ENCODE measurements around the gene HINT2.

HINT2 gene

DNA sequence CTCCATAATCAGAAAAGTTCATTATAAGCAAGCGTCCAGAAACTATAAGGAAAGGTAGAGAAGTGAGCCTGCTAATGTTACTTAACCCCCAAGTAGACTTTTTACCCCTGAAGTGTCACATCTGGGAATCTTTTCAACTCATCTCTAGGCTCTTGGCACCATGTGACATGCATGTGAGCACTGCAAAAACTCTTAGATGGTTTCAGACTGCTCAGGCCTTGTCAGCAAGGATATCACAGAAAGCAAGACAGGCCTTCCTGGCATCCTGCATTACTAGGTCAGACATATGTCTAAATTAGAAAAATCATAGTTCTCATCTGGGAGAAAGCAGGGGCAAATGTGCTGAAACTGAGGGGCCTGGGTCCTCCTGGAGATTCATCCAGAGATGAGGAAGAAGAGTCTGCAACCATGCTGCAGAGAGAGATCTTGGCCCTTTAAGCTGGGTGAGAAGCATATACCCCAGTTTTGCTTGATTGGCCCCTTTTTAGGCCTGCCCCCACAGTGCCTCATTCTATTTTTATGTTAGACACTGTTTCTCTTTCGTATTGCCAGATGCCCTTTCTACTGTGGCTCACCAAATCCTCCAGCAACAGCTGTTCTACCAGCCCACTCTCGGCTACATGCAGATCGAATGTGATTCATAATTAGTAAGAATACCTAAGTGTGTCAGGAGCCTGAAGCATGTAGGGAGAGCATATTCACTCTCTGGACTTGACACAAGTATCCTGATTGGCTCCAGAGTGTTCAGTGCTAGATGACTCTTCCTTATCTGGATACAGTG is 33.1 kb upstream of the HINT2 start:
- Mint-ChIP-seq H3K27ac (peak overlapping the region; percentile 91), H3K36me3 (peaks cover 0 to 4% of the 10 kb centered on the region in 2 donors), H3K9me3 (no peaks in the 10 kb centered on the region), H3K4me3 (peak overlapping the region; percentile 52 to 58), H3K4me1 (peaks cover 39 to 56% of the 10 kb centered on the region in 2 donors), H3K27me3 (no peaks in the 10 kb centered on the region)
- peak; percentile 92 to 94 for ATAC-seq (replicated peaks)
- DNase-seq = peak; percentile 61

DNA sequence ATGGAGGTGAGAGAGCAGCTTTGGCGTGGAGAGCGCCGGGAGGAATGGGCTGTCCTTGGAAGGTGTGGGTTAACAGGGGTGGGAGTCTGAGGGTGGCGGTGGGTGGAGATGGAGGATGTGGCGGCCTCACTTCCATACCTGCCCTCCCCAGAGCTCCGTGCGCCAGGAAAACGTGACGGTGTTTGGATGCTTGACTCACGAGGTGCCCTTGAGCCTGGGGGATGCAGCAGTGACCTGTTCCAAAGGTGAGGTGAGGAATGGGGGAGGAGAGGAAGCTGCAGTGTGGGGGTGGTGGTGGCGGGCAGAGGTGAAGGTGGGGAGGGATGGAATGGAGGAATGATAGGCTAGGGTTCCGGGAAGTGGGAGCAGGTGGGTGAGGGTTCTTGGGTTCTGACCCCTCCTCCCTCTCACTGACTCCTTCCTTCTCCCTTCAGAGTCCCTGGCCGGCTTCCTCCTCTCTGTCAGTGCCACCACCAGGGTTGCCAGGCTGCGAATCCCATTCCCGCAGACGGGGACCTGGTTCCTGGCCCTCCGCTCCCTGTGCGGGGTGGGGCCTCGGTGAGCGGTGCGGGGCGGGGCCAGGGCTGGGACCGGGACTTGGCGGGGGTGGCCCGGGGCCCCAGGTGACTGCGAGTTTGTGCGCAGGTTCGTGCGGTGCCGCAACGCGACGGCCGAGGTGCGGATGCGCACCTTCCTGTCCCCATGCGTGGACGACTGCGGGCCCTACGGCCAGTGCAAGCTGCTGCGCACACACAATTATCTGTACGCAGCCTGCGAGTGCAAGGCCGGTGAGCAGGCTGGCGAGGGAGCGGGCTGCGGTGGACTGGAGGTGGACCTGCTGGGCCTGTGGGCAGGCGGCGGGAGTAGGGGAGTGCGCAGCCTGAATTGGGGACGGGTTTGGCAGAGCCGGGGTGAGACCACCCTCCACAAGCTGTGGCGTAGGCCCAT is 31.3 kb upstream of the HINT2 start:
- Mint-ChIP-seq H3K27ac (peak overlapping the region; percentile 82), H3K4me1 (peaks cover 55 to 75% of the 10 kb centered on the region in 2 donors), H3K9me3 (no peaks in the 10 kb centered on the region), H3K4me3 (peak overlapping the region; percentile 42 to 66), H3K27me3 (no peaks in the 10 kb centered on the region), H3K36me3 (peaks cover 0 to 8% of the 10 kb centered on the region in 2 donors)
- ATAC-seq (replicated peaks) (no peak), DNase-seq (no peak)

DNA sequence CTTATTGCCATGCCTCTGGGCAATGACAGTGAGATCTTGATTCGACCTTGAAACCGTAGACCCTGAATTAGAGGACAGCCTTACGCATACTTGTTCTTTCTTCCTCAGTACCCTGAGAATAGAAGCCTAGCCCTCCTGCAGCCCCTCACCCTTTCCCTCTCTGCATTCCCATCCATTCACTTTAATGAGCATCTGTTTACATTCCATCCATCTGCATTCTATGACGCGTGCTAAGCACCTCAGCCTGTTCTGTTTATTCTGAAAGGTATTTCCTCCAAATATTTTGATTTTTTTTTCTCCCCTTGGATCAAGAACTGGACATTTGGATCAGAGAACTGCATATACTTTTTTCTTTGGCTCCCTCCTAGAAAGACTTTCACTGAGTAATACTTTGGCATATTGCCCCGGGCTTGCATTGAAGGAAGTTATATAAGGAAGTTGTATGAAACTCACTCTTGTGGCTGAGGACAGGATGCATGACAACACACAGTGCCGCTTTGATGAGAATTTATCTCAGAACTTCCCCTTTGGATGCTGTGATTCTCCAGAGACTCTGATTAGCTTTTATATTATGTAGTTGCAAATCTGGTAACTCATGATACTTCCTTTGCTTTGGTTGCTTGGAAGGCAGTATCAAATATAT is 29.9 kb upstream of the HINT2 start:
- Mint-ChIP-seq H3K9me3 (peaks cover 0 to 4% of the 10 kb centered on the region in 2 donors), H3K4me1 (peaks cover 65 to 89% of the 10 kb centered on the region in 2 donors), H3K27me3 (no peaks in the 10 kb centered on the region), H3K36me3 (peaks cover 5 to 15% of the 10 kb centered on the region in 2 donors), H3K4me3 (peak overlapping the region in 1 of 2 donors; percentile 5), H3K27ac (peak overlapping the region; percentile 1)
- ATAC-seq (replicated peaks) = peak; percentile 63 to 67
- peak; percentile 45 for DNase-seq

DNA sequence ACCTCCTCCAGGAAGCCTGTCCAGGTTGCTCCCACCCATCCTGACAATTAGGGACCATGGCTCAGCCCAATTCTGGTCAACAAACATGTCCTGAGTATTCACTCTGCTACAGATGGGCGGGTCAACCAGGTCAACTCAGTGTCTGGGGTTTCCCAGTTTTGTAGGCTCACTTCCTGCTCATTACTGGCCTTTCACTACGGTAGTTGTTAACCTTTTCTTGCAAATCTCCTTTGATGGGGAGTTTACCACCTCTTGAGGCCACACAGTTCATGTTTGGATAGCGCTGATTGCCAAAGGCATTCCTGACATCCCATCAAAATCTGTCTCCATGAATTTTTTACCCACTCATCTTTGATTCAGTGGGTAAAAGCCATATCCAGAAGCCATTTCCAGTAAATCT is 28.0 kb upstream of the HINT2 start:
- H3K4me3 Mint-ChIP-seq = peak overlapping the region; percentile 7 to 12
- peaks cover 0 to 4% of the 10 kb centered on the region in 2 donors for H3K9me3 Mint-ChIP-seq
- peaks cover 58 to 83% of the 10 kb centered on the region in 2 donors for H3K4me1 Mint-ChIP-seq
- ATAC-seq (replicated peaks) (peak; percentile 81 to 84), DNase-seq (peak; percentile 37)
- H3K27me3 Mint-ChIP-seq = no peaks in the 10 kb centered on the region
- peaks cover 5 to 15% of the 10 kb centered on the region in 2 donors for H3K36me3 Mint-ChIP-seq
- peak overlapping the region; percentile 64 for H3K27ac Mint-ChIP-seq

DNA sequence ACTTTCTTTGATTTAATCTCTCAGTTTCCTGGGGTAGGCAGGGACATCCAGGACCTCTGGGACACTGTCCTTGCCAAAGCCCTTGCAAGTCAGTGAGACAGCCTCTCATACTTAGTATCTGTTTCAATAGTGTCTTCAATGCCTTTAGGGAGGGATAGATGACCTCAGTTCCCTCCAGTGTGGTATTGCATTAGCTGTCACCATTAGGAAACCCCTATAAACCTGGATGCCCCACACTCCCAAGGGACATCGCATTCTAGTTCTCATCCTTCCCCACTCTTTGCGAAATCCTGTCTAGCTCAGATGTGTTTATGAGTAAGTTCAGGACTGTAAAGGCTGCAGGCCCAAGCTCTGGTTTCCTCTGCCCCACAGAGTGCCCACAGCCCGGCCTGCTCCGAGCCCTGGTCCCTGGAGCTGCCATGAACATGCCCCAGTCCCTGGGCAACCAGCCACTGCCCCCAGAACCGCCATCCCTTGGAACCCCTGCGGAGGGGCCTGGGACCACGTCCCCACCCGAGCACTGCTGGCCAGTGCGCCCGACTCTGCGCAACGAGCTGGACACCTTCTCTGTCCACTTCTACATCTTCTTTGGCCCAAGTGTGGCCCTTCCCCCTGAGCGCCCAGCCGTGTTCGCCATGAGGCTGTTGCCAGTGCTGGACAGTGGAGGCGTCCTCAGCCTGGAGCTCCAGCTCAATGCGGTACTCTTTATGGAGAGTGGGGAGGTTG is 27.3 kb upstream of the HINT2 start:
- Mint-ChIP-seq H3K4me1 (peaks cover 52 to 76% of the 10 kb centered on the region in 2 donors), H3K36me3 (peaks cover 5 to 15% of the 10 kb centered on the region in 2 donors), H3K27ac (peak overlapping the region; percentile 64), H3K9me3 (peaks cover 0 to 4% of the 10 kb centered on the region in 2 donors), H3K4me3 (peak overlapping the region; percentile 7 to 12), H3K27me3 (no peaks in the 10 kb centered on the region)
- peak; percentile 26 to 39 for ATAC-seq (replicated peaks)
- no peak for DNase-seq

DNA sequence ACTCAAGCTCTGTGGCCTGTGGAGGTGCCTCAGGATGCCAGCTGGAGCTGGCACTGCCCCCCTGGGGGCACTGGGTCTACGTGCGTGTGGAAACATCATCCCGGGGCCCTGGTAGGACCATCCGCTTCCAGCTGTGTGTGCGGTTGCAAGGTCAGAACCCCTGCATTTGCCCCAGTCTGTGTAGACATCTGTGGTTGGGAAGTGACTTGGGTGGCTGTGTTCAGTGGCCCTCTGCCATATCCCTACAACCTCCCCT is 26.7 kb upstream of the HINT2 start:
- H3K27ac Mint-ChIP-seq = no peak overlapping the region
- no peak for DNase-seq
- no peak overlapping the region for H3K4me3 Mint-ChIP-seq
- H3K4me1 Mint-ChIP-seq = peaks cover 47 to 70% of the 10 kb centered on the region in 2 donors
- no peak for ATAC-seq (replicated peaks)
- peaks cover 5 to 15% of the 10 kb centered on the region in 2 donors for H3K36me3 Mint-ChIP-seq
- H3K9me3 Mint-ChIP-seq = peaks cover 0 to 4% of the 10 kb centered on the region in 2 donors
- no peaks in the 10 kb centered on the region for H3K27me3 Mint-ChIP-seq

DNA sequence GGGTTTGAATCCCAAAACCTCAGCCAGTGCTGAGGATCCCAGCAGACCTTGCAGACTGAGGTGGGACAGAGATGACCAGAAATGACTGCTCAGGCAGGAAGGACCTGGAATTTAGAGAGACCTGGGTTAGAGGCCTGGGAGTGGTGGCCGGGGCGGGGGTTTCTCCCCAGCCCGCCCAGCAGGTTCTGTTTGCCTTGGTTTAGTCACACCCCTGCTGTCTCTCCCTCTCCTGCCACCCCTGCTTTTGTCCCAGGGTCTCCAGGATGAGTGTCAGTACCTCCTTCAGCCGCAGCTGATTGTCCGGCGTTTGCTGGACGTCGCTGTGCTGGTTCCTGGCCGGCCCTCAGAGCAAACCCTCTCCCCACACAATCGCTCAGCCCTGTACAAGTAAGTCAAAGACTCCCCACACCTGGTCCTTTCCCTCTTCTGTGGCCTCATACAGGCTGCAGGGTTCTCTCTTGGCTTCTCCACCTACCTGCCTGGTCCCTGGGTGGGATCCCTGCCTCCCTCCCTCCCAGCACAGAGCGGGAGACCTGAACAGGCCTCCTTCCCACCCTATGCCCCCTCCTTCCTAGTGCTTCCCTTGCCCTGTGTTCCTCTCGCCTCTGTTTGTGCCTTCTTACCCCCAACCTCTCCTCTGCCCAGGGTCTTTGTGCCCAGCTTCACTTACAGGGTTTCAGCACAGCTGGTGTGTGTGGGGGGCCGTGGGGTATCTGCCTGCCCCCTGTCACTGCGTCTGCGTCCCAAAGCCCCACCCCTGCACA is 26.2 kb upstream of the HINT2 start:
- no peak for ATAC-seq (replicated peaks)
- Mint-ChIP-seq H3K4me3 (no peak overlapping the region), H3K9me3 (peaks cover 0 to 4% of the 10 kb centered on the region in 2 donors), H3K27ac (peak overlapping the region; percentile 60), H3K27me3 (no peaks in the 10 kb centered on the region), H3K4me1 (peaks cover 46 to 65% of the 10 kb centered on the region in 2 donors), H3K36me3 (peaks cover 5 to 15% of the 10 kb centered on the region in 2 donors)
- DNase-seq = no peak

DNA sequence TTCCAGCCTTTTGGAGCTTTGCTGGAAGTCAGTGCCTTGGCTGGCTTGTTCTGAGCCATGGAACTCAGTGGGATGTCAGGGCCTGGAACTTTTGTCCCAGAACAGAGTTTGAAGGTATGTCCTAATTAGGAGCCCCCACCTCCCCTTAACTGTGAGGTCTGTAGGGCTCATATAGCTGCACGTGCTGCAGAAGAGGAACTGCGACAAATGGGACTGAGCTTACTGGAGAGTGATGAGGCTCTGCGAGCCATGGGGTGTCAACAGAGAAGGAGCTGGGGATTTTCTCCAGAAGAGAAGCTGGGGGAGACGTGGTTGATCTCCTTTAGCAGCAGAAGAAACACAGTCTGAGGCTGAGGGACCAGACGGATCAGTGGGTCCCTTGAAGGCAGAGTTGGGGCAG is 25.1 kb upstream of the HINT2 start:
- DNase-seq (no peak), ATAC-seq (replicated peaks) (peak; percentile 22 to 34)
- H3K4me3 Mint-ChIP-seq = peak overlapping the region in 1 of 2 donors; percentile 2
- H3K27ac Mint-ChIP-seq = peak overlapping the region; percentile 76
- peaks cover 42 to 62% of the 10 kb centered on the region in 2 donors for H3K4me1 Mint-ChIP-seq
- H3K9me3 Mint-ChIP-seq = peaks cover 0 to 4% of the 10 kb centered on the region in 2 donors
- H3K36me3 Mint-ChIP-seq = peaks cover 5 to 11% of the 10 kb centered on the region in 2 donors
- H3K27me3 Mint-ChIP-seq = no peaks in the 10 kb centered on the region

DNA sequence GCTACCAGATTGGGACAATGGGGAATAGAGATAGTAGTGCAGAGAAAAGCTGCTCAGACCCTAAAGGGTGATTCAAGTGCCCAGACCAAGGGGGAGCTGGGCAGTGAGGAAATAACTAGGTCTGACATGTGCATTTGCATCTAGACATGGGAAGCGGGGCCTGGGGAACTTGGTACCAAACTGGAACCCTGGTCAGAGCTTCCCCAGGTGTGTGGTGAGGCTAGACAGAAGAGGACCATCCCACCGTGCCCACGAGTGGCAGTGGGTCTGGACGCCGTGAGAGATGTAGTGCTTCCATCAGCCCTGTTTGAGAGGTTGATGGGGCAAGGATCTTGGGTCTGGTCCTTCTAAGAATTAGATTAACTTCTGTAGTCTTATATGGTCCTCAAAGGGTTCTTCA is 21.8 kb upstream of the HINT2 start:
- ATAC-seq (replicated peaks) (no peak), DNase-seq (no peak)
- H3K9me3 Mint-ChIP-seq = peaks cover 0 to 4% of the 10 kb centered on the region in 2 donors
- H3K27me3 Mint-ChIP-seq = no peaks in the 10 kb centered on the region
- H3K4me1 Mint-ChIP-seq = peaks cover 44 to 59% of the 10 kb centered on the region in 2 donors
- H3K4me3 Mint-ChIP-seq = no peak overlapping the region
- peaks cover 5 to 7% of the 10 kb centered on the region in 2 donors for H3K36me3 Mint-ChIP-seq
- H3K27ac Mint-ChIP-seq = no peak overlapping the region

DNA sequence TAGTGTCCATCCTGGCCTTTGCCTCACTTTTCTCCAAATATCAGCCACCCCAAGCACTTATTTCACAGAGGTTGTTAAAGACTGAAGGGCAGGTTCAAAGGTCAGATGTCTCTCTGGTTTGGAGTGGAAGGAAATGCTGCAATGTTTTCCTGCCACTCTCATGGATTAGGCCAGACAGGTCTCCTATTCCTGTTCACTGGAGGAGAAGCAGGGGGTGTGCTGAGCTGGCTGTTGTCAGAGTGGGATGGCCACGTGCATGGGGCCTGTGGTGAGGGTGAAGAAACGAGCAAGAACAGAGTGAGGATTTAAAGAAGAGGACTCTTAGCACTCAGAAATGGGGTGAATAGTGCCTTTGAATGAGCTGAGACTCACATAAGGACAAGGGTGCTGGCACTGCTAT is 20.9 kb upstream of the HINT2 start:
- H3K4me1 Mint-ChIP-seq = peaks cover 40 to 54% of the 10 kb centered on the region in 2 donors
- no peak overlapping the region for H3K27ac Mint-ChIP-seq

DNA sequence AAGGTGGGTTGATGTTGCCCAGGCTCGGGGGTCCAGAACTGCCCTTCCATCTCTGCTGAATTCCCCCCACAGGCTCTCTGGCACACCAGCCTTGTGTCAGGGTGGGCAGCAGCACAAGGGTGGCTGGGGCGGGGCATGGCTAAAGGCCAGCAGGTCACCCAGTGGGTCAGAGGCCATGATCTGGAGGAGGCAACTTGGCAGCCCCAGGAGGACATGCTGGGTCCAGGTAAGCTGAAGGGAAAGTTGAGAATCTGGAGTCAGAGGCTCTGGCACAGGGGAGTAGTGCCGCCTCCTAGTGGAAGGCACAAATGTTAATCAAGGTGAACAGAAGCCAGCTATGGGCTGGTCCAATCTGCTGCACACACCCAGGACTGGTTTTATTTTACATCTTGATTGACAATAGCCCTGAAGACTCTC is 20.4 kb upstream of the HINT2 start:
- Mint-ChIP-seq H3K4me3 (no peak overlapping the region), H3K27me3 (no peaks in the 10 kb centered on the region), H3K27ac (no peak overlapping the region), H3K4me1 (peaks cover 34 to 53% of the 10 kb centered on the region in 2 donors), H3K36me3 (peaks cover 3 to 5% of the 10 kb centered on the region in 2 donors), H3K9me3 (peaks cover 0 to 4% of the 10 kb centered on the region in 2 donors)
- DNase-seq (no peak), ATAC-seq (replicated peaks) (no peak)

More for the DNA sequence above, 20.9 kb upstream of the HINT2 start:
- Mint-ChIP-seq H3K27me3 (no peaks in the 10 kb centered on the region), H3K36me3 (peaks cover 5 to 7% of the 10 kb centered on the region in 2 donors), H3K4me3 (no peak overlapping the region), H3K9me3 (peaks cover 0 to 4% of the 10 kb centered on the region in 2 donors)
- no peak for DNase-seq
- ATAC-seq (replicated peaks) = no peak

DNA sequence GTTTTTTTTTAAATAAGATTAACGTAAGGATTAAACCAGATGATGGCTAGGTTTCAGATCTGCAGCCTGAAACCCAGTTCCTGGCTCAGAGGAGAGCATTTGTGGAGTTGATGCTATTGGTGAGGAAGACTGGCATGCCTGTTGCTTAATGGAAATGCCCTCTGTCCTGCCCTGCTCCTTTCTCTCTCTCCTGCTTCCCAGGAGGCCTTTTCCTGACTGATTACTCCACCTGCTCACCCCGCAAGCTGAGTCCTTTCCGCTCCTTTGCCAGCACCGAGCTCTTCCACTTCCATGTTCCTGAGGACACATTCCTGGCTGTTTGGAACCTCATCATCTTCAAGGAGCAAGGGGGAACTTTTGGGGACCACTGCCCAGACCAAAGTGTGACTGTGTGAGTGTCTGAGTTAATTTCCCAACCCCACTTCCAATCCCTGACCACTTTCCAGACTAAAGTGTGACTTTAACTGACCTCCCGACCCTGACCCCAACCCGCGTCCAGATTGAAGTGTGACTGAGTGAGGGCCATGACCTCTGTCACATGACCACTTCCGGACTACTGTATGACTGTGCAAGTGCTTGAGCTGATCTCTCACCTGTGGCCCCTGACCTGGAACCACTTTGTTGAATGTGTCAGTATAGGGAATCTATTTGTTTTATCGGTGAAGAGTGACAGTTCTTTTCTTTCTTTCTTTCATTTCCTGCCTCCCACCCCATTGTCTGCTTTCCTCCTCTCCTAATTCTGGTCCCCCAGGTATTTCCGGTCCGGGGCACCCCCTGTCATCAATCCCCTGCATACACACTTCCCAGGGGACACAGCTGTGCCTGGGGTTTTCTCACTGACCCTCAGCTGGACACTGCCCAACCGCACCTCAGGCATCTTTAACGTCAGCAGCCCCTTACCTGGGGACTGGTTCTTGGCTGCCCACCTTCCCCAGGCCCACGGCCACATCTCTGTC is 19.7 kb upstream of the HINT2 start:
- H3K9me3 Mint-ChIP-seq = no peaks in the 10 kb centered on the region
- no peaks in the 10 kb centered on the region for H3K36me3 Mint-ChIP-seq
- no peaks in the 10 kb centered on the region for H3K27me3 Mint-ChIP-seq
- peaks cover 36 to 53% of the 10 kb centered on the region in 2 donors for H3K4me1 Mint-ChIP-seq
- H3K4me3 Mint-ChIP-seq = peak overlapping the region in 1 of 2 donors; percentile 18
- DNase-seq (no peak), ATAC-seq (replicated peaks) (no peak)
- H3K27ac Mint-ChIP-seq = peak overlapping the region; percentile 49
